AG20443 (cell line): ENCODE results near the gene EML4.
"Not testable (repeated sequence)": the region's sequence is repeated elsewhere in the genome, so short reads cannot be mapped to it uniquely, and the experiment has no call there.

ENCODE experiments used
- DNase-seq: peaks from one replicate; pipeline ENCODE4 v3.0.0; 2012; ENCODE audit warnings: low spot score, mixed read lengths

The EML4 gene

GRCh38 chr2:42332575-42332974 is 163.4 kb downstream of the EML4 start:
- DNase-seq: no peak

GRCh38 chr2:42333579-42333978 is 164.4 kb downstream of the EML4 start:
- no peak for DNase-seq

- no peak for DNase-seq
Observed at GRCh38 chr2:42334220-42334619, 165.1 kb downstream of the EML4 start.

GRCh38 chr2:42334865-42335264 is 165.7 kb downstream of the EML4 start:
- DNase-seq: not testable (repeated sequence)

- DNase-seq: no peak
Observed at GRCh38 chr2:42335514-42336104, 166.5 kb downstream of the EML4 start.

GRCh38 chr2:42336361-42336965 is 167.3 kb downstream of the EML4 start:
- DNase-seq: no peak

- DNase-seq: no peak
Observed at GRCh38 chr2:42337356-42337820, 168.2 kb downstream of the EML4 start.

- no peak for DNase-seq
Observed at GRCh38 chr2:42337846-42338566, 168.9 kb downstream of the EML4 start.

GRCh38 chr2:42338567-42339190 is 169.5 kb downstream of the EML4 start:
- DNase-seq: no peak

GRCh38 chr2:42339191-42339912 is 170.2 kb downstream of the EML4 start:
- no peak for DNase-seq

- DNase-seq: no peak
Observed at GRCh38 chr2:42340045-42340937, 171.1 kb downstream of the EML4 start.

- no peak for DNase-seq
Observed at GRCh38 chr2:42340938-42341636, 171.9 kb downstream of the EML4 start.

GRCh38 chr2:42342061-42342794 is 173.1 kb downstream of the EML4 start:
- DNase-seq: peak; percentile 92

- DNase-seq: no peak
Observed at GRCh38 chr2:42342795-42343241, 173.7 kb downstream of the EML4 start.

- no peak for DNase-seq
Observed at GRCh38 chr2:42345986-42346385, 176.8 kb downstream of the EML4 start.

- DNase-seq: not testable (repeated sequence)
Observed at GRCh38 chr2:42346856-42347255, 177.7 kb downstream of the EML4 start.

- not testable (repeated sequence) for DNase-seq
Observed at GRCh38 chr2:42347518-42347917, 178.4 kb downstream of the EML4 start.

GRCh38 chr2:42348113-42348805 is 179.1 kb downstream of the EML4 start:
- DNase-seq: no peak

GRCh38 chr2:42350434-42351063 is 181.4 kb downstream of the EML4 start:
- no peak for DNase-seq
